ENCODE results near the gene CLCN5. TPM values are rescaled to one million over a fixed set of nuclear protein-coding genes. Genes with fewer than 3 reads are reported as not detected.

The CLCN5 gene
- total and polyA plus RNA-seq, 8 donors, result 0.31 to 13.8 (median 1.6) TPM

GRCh38 chrX:49993661-49994060 lies 71.3 kb downstream of the CLCN5 start:
- no peaks in the 10 kb centered on the region for H3K9me3 ChIP-seq
- no peak for DNase-seq
- H3K36me3 ChIP-seq, result no peaks in the 10 kb centered on the region
- H3K27me3 ChIP-seq, result no peaks in the 10 kb centered on the region
- 75 to 100% (median 86%) methylated on average over 1 of the region's 1 CpG for WGBS, 5 donors
- H3K4me3 ChIP-seq, result no peak overlapping the region
- TF ChIP-seq EP300 (IDR thresholded peaks at IDR 0.05), result no peak
- TF ChIP-seq CTCF (IDR thresholded peaks at IDR 0.05), result no peak
- TF ChIP-seq POLR2A (IDR thresholded peaks at IDR 0.05), result no peak
- no peak for TF ChIP-seq POLR2AphosphoS5 (IDR thresholded peaks at IDR 0.05)
- intact Hi-C loops (cut with DNase I; ENCODE audit: low total_unique reads), result no loop called here
- no peak overlapping the region for H3K27ac ChIP-seq
- H3K4me1 ChIP-seq, result no peaks in the 10 kb centered on the region

- intact Hi-C loops (cut with DNase I; ENCODE audit: low total_unique reads), result no loop called here
- 69 to 76% (median 73%) methylated on average over 10 of the region's 10 CpGs for WGBS, 5 donors
- Histone ChIP-seq H3K4me1 (no peaks in the 10 kb centered on the region), H3K36me3 (no peaks in the 10 kb centered on the region), H3K27me3 (no peaks in the 10 kb centered on the region), H3K9me3 (no peaks in the 10 kb centered on the region), H3K4me3 (no peak overlapping the region), H3K27ac (no peak overlapping the region)
- TF ChIP-seq POLR2A (IDR thresholded peaks at IDR 0.05), result no peak
- no peak for TF ChIP-seq CTCF (IDR thresholded peaks at IDR 0.05)
- no peak for TF ChIP-seq EP300 (IDR thresholded peaks at IDR 0.05)
- no peak for TF ChIP-seq POLR2AphosphoS5 (IDR thresholded peaks at IDR 0.05)
- no peak for DNase-seq
These were observed 72.8 kb downstream of the CLCN5 start for GRCh38 chrX:49995107-49995731.

- H3K9me3 ChIP-seq, result no peaks in the 10 kb centered on the region
- TF ChIP-seq CTCF (IDR thresholded peaks at IDR 0.05) (no peak), POLR2A (IDR thresholded peaks at IDR 0.05) (no peak), POLR2AphosphoS5 (IDR thresholded peaks at IDR 0.05) (no peak)
- intact Hi-C loops (cut with DNase I; ENCODE audit: low total_unique reads), result no loop called here
- H3K27ac ChIP-seq, result no peak overlapping the region
- H3K36me3 ChIP-seq, result no peaks in the 10 kb centered on the region
- 60 to 85% (median 63%) methylated on average over 2 of the region's 2 CpGs for WGBS, 5 donors
- no peaks in the 10 kb centered on the region for H3K27me3 ChIP-seq
- H3K4me3 ChIP-seq, result no peak overlapping the region
- no peak for DNase-seq
- H3K4me1 ChIP-seq, result no peaks in the 10 kb centered on the region
These were observed 73.5 kb downstream of the CLCN5 start for GRCh38 chrX:49995795-49996455.

- Histone ChIP-seq H3K27me3 (no peaks in the 10 kb centered on the region), H3K4me1 (no peaks in the 10 kb centered on the region), H3K36me3 (no peaks in the 10 kb centered on the region), H3K4me3 (no peak overlapping the region), H3K27ac (no peak overlapping the region), H3K9me3 (no peaks in the 10 kb centered on the region)
- 87 to 98% (median 94%) methylated on average over 2 of the region's 2 CpGs for WGBS, 5 donors
- TF ChIP-seq POLR2AphosphoS5 (IDR thresholded peaks at IDR 0.05) (no peak), CTCF (IDR thresholded peaks at IDR 0.05) (no peak), EP300 (IDR thresholded peaks at IDR 0.05) (no peak), POLR2A (IDR thresholded peaks at IDR 0.05) (no peak)
- intact Hi-C loops (cut with DNase I; ENCODE audit: low total_unique reads), result no loop called here
- no peak for DNase-seq
These were observed 74.1 kb downstream of the CLCN5 start for GRCh38 chrX:49996474-49996873.
